ENCODE results near the gene DLG1.

DLG1 gene

GRCh38 chr3:196995027-196995426 is 303.4 kb downstream of the DLG1 start:
- DNase-seq (ENCODE audit: low read depth), result no peak
- no peak for TF ChIP-seq CTCF (IDR thresholded peaks at IDR 0.05; ENCODE audit: low read depth, low read length, missing control alignments)
- no peak overlapping the region for H3K4me3 ChIP-seq (ENCODE audit: low read depth, low read length)

GRCh38 chr3:196994056-196994455 is 304.4 kb downstream of the DLG1 start:
- DNase-seq (ENCODE audit: low read depth), result no peak
- no peak overlapping the region for H3K4me3 ChIP-seq (ENCODE audit: low read depth, low read length)
- no peak for TF ChIP-seq CTCF (IDR thresholded peaks at IDR 0.05; ENCODE audit: low read depth, low read length, missing control alignments)

All from GM12864 (cell line).